ENCODE measurements around the gene C2orf80.

GRCh38 chr2:208175840-208176153, 14.0 kb downstream of the C2orf80 start:
- no peak for TF ChIP-seq CTCF (IDR thresholded peaks at IDR 0.05)
- no peak for TF ChIP-seq POLR2A (IDR thresholded peaks at IDR 0.05)
- TF ChIP-seq POLR2AphosphoS5 (IDR thresholded peaks at IDR 0.05), result no peak
